SK-N-SH treated with all-trans-retinoic acid at 6 μM for 48 hours (cell line): ENCODE measurements around the gene COMMD2.

Source experiments
- BACH2 ChIP-seq: fragments of 250-450 bp; sonication (Bioruptor Pico); IDR thresholded peaks from 2 replicates; pipeline ENCODE4 v1.9.0; 2021; ENCODE audit warnings: mild to moderate bottlenecking, borderline replicate concordance
- CSDC2 ChIP-seq: fragments of 250-450 bp; sonication (Bioruptor Pico); IDR thresholded peaks from 2 replicates; pipeline ENCODE4 v1.5.0; 2020; ENCODE audit warnings: mild to moderate bottlenecking, moderate library complexity
- CSRNP3 ChIP-seq: fragments of 250-450 bp; sonication (Bioruptor Pico); IDR thresholded peaks from 2 replicates; pipeline ENCODE4 v1.5.1; 2021; ENCODE audit warnings: mild to moderate bottlenecking, moderate library complexity
- GLIS3 ChIP-seq: fragments of 250-450 bp; sonication (Bioruptor Pico); IDR thresholded peaks from 2 replicates; pipeline ENCODE4 v1.5.0; 2020; ENCODE audit warnings: mild to moderate bottlenecking, moderate library complexity
- PATZ1 ChIP-seq: fragments of 250-450 bp; sonication (Bioruptor Pico); IDR thresholded peaks from 2 replicates; pipeline ENCODE4 v1.8.0; 2020; ENCODE audit warnings: mild to moderate bottlenecking, moderate library complexity, borderline replicate concordance
- RARB ChIP-seq: fragments of 250-450 bp; sonication (Bioruptor Pico); IDR thresholded peaks from 2 replicates; pipeline ENCODE4 v1.8.0; 2021; ENCODE audit warnings: mild to moderate bottlenecking, moderate library complexity
- ZFP30 ChIP-seq: fragments of 450-650 bp; formaldehyde crosslinking; IDR thresholded peaks from 2 replicates; pipeline ENCODE4 v1.5.0; 2022; ENCODE audit warnings: mild to moderate bottlenecking, moderate library complexity
- ZNF8 ChIP-seq: fragments of 450-650 bp; formaldehyde crosslinking; IDR thresholded peaks from 2 replicates; pipeline ENCODE4 v1.5.0; 2020; ENCODE audit warnings: mild to moderate bottlenecking, moderate library complexity

DNA sequence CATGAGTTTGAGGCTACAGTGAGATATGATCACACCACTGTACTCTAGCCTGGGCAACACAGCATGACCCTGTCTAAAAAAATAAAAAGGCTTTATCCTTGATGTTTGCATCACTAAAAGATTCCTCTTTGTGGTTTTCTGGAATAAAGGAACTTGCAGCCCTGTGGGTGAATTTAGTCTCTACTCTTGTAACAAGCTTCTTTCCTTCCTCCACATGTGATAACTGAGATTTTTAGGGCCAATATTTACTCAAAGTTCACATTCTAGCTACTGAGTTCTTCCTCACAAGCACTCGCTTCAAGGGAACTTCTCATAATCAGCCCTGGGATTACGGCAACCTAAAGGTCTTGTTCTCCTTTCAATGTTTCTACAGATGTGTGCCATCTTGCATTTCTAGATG is 24.6 kb downstream of the COMMD2 start:
- TF ChIP-seq ZFP30 (CRISPR knock-in tag), result no peak
- TF ChIP-seq CSDC2 (CRISPR knock-in tag), result no peak
- no peak for TF ChIP-seq CSRNP3 (CRISPR knock-in tag)
- TF ChIP-seq ZNF8 (CRISPR knock-in tag), result no peak
- TF ChIP-seq PATZ1 (CRISPR knock-in tag), result no peak
- no peak for TF ChIP-seq GLIS3
- no peak for TF ChIP-seq BACH2 (CRISPR knock-in tag)
- no peak for TF ChIP-seq RARB (CRISPR knock-in tag)
